ENCODE data around the gene ATG10.
"Not testable (repeated sequence)": the region's sequence is repeated elsewhere in the genome, so short reads cannot be mapped to it uniquely, and the experiment has no call there.

ATG10 gene

DNA sequence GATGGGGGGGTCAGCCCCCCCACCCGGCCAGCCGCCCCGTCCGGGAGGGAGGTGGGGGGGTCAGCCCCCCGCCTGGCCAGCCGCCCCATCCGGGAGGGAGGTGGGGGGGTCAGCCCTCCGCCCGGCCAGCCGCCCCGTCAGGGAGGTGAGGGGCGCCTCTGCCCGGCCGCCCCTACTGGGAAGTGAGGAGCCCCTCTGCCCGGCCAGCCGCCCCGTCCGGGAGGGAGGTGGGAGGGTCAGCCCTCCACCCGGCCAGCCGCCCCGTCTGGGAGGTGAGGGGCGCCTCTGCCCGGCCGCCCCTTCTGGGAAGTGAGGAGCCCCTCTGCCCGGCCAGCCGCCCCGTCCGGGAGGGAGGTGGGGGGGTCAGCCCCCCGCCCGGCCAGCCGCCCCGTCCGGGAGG, 168.0 kb downstream of the ATG10 start:
- DNase-seq = not testable (repeated sequence)

- DNase-seq = no peak
These were observed 170.5 kb downstream of the ATG10 start for GRCh38 chr5:82142217-82142841.

- DNase-seq = no peak
These were observed 171.2 kb downstream of the ATG10 start for GRCh38 chr5:82142928-82143577.

GRCh38 chr5:82147860-82148573, 176.2 kb downstream of the ATG10 start:
- no peak for DNase-seq

DNA sequence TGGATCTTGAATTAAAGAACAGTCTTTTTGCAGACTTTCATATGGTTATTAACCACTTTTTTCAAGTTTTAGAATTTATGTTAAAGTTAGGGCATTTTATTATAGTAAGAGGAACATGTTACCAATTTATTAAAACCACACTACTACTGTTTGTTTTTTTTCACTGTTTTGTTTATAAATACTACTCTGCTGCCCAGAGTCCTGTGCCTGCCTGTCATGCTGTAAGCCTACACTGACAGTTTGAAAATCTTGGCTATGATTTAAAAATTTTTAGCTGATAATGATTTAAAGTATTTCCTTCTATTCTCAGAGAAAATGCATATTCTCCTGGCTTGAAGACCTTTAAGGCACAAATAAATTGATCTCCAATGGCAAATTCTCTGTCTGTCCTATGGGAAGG, 177.6 kb downstream of the ATG10 start:
- DNase-seq = no peak

DNA sequence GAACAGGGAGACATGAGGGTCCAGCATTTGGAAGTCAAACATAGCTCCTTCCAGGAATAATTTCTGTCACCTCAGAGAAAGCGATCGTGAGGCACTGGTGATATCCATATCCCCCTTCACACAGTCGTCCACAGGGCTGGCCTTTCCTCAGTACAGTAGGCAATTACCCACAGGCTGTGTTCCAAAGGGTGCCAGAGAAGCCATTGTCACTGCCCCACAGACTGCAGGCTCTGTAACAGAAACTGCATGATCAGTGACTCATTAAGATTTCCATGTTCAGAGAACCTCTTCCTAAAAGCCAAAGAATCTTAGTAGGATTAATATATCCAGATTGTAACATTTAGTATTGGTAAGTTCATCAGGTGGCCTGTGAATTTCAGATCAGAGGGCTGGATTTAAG, 178.7 kb downstream of the ATG10 start:
- DNase-seq = no peak

GRCh38 chr5:82151204-82151603, 179.4 kb downstream of the ATG10 start:
- DNase-seq = no peak

- DNase-seq = no peak
These were observed 179.8 kb downstream of the ATG10 start for GRCh38 chr5:82151662-82152061.

DNA sequence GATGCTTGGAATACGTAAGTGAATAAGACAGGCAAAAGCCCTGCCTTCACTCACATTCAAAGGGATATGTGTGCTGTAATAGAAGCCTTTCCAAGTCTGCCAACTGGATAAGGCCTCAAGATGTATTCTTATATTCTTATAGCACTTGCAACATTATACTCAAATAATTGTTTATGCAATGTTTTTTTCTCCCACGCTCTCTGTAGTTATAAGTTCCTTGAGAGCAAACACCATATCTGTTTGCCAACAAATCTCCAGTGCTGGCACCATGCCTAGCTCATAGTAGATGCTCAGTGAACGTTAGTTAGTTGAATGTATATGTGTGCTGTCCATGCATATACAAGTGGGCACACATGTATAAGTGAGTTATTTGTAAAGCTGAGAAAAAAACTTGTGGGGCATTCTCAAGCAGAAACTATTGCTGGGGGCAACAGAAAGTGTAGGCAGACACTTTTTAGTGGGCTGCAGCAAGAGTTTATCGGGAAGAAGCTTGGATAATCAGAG, 181.2 kb downstream of the ATG10 start:
- no peak for DNase-seq

DNA sequence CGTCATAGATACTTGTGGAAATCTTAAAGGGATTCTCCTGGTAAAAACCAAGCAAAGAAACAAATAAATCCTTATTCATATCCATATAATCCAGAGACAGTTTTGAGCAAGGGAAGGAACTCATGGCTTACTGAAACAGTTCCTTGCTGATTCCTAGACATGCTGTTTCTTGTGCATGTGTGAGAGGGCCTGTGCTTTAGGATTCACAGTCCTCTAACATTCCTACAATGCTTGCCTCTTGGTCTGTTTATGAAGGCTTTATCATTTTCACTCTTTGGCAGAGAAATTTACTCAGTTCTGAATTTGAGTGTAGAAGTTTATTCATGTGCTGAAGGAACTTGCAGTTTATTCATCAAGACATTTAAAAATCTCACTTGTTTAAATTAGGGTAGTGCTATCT, 183.0 kb downstream of the ATG10 start:
- no peak for DNase-seq

- no peak for DNase-seq
These were observed 183.5 kb downstream of the ATG10 start for GRCh38 chr5:82155305-82155704.

- no peak for DNase-seq
These were observed 185.1 kb downstream of the ATG10 start for GRCh38 chr5:82156874-82157273.

- DNase-seq = no peak
These were observed 187.1 kb downstream of the ATG10 start for GRCh38 chr5:82158755-82159413.

DNA sequence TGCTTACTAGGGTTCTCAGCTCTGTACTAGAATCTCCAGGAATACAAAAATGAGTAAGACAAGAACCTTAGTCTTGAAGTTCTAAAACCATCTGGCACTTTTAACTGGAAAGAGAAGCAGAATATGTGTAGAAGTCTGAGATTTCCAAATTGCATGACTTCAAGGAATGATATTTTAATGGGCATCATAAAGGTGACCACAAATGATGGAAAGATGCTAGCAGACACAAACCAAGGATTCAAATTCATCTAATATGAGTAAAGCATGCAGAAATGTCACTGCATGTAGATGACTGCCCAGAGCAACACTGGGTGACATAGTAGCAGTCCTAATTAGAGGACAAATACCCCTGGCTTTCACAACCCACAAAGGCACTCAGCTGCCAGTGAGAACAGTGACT, 189.1 kb downstream of the ATG10 start:
- no peak for DNase-seq

DNA sequence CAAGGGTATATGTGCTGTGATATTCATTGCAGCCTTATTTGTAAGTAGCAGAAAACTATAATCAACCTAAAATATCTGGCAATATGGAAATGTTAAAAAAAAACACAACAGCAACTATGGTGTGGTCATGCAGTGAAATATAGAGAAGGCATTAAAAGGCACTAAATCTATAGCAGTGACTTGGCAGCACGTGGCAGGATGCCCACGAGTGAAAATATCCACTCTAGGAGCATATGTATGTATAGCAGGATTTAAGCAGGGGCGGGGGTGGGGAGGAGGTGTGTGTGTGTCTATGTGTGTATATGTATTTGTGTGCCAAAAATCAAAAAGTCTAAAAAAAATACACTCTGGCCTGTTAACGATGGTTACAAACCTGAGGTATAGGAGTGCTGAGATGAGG, 190.8 kb downstream of the ATG10 start:
- no peak for DNase-seq

DNA sequence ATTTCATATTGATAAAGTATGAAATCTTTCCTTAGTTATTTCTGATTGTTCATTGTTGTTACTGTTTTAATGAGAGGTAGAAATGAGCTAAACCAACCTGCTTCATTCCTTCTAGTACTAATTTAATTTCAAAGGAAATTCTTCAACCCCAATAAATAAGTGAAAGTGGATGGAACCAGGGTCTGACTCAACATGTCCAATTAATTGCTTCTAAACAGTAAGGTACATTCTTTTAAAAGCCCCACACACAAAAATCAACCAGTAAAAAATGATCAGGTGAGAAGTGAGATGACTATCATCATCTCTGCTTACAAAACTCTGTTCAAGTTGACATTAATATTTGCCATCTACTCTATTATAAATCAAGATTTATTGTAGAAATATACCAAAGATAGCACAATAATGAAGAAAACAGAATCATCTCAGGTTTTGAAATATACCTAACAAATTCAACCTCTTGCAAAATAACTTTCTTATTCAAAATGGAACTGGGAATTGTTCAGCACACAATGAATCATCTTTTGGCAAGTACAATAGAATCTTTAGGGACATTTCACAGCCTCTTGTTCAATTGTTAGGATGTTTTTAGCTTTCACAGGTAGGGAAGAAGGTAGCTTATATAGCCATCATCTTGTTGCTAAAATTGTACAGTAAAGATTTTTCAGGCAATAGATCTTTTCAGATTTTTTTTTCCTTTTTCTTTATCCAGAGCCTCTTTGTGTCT, 191.8 kb downstream of the ATG10 start:
- DNase-seq = no peak

DNA sequence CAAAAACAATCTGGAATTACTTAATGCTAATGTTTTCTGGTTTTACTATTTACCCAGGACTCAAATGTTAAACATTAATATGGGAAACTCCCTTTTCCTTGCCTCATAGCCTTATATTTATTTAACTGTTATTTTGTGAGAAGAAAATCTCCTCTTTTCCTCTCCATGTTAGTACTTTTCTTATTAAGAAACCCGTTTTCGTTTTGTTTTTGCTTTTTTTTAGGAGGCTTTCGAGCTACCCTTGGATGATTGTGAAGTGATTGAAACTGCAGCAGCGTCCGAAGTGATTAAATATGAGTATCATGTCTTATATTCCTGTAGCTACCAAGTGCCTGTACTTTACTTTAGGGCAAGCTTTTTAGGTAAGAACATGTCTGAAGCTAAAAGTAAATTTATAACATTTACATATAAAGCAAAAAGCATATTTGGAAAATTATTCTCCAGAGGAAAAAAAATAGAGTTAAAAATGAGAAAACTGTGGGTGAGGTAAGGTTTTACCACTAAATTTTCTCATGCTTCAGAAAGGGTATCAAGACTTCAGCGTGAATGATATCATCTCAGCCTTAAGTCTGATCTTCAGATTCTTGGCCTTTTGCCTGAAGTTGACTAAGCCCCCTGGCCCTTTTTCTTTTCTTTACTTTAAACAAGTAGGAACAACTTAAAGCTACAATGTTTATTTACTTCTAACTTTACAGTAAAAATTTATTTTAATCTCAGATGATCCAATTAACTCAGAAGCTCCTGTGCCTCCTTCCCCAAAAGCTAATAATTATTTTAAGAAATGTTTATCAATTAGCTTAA, 192.6 kb downstream of the ATG10 start:
- no peak for DNase-seq

DNA sequence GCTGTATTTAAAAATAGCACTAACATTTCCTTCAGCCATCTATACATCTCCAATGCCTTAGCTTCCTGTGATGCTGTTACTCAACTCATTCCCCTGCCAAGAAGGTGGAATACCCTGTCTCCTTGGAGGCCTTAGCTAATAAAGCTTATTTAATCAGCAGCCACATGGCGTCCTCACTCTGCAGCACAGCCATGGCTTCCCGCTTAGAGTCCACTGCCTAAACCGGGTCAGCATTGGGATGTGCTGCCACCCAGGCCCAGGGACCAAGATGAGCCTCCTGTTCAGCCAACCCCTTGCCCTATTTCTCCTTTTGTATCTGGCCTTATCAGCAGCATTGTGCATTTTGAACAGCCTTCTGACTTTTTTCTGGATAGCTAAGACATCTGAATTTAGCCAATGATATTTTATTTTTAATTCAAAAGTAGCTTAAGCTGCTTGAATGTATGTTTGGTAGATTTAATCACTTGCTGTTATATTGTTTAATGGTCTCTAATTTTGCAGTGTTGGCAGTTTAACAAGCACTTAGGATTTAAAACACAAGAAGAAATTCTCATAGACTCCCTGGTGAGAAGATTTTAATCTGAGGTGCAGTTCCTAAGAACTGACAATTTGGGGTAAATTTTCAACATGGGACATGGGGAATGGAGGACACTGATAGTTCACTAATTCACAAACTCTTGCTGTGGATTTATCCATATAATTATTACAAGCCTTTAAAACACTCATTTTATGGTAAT, 193.3 kb downstream of the ATG10 start:
- DNase-seq = no peak

GRCh38 chr5:82165740-82166530, 194.1 kb downstream of the ATG10 start:
- peak in 5 of 6 experiments; percentile 19 to 59 (median 52) for DNase-seq

GRCh38 chr5:82167372-82167935, 195.6 kb downstream of the ATG10 start:
- no peak for DNase-seq
